Stimulated activated CD4-positive, alpha-beta T cell treated with anti-CD3 and anti-CD28 coated beads, Interleukin-4, amount 100 ng/mL, for 48 hours (primary cell): ENCODE data around the gene MEIOB.

Experiments used
- DNase-seq, 2 donors: peaks; one replicate each; pipeline ENCODE4 v3.0.0-alpha.2; 2020; ENCODE audit warnings: low read depth in 2 of 2

The MEIOB gene

DNA sequence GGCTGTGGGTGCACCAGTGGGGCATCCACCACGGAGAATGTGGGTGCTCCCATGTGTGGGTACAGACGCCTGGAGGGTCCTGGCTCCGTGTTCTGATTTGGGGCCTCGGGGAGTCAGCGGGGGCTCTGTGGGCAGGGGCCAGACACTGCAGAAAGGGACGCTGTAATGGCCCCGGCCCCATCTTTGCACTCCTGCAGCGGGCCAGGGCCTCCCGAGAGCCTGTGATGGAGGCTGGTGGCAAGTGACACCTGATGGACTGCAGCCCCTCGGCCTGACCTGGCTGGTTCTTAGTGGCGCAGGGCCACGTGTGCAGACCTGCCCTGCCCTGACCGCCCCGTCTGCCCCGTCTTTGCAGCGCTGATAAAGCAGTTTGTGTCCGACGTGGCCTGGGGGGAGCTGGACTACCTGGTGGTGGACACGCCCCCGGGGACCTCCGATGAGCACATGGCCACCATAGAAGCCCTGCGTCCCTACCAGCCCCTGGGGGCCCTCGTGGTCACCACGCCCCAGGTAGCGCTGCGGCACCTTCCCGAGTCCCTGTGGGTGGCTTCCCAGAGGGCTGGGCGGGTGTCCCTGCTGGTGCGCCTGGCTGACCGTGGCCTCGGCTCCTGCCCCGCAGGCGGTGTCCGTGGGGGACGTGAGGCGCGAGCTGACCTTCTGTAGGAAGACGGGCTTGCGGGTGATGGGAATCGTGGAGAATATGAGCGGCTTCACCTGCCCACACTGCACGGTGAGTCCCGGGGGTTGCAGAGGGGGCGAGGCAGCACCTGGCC, 84.5 kb downstream of the MEIOB start:
- DNase-seq = no peak

DNA sequence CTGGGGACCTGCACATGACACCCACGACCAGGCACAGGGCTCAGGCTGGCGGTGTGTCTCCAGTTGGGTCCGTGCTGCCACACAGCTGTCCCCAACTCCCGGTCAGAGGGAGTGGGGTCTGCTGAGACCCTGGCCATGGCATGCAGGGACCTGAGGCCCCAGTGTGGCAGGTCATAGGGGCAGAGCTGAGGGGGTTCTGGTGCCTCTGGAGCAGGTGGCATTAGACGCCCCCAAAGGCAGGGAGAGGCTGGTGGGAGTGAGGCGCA, 85.0 kb downstream of the MEIOB start:
- no peak for DNase-seq

DNA sequence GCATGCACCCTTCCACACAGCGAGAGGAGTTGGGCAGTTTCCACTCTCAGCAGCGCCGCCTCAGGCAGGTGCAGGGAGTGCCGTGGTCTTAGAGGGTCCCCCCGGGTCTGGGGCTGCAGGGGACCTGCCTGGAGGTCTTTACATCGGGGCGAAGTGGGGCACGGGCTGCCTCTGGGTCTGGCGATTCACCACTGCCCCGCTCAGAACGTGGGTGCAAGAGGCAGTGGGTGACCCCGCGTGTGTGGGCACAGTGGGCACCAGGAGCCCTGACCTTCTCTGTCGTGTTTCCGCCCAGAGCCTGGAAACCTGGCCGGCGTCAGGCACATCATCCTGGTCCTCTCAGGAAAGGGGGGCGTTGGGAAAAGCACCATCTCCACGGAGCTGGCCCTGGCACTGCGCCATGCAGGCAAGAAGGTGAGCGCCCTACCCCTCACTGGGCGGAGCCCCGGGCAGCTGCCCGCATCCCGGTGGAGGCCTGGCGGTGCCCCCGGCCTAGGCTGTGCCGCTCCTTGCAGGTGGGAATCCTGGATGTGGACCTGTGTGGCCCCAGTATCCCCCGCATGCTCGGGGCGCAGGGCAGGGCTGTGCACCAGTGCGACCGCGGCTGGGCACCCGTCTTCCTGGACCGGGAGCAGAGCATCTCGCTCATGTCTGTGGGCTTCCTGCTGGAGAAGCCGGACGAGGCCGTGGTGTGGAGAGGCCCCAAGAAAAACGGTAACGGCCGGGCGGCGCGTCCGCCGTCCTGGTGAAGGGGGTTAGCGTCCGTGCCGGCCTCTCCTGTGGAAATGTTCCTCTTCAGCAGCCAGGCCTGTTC, 85.5 kb downstream of the MEIOB start:
- no peak for DNase-seq

DNA sequence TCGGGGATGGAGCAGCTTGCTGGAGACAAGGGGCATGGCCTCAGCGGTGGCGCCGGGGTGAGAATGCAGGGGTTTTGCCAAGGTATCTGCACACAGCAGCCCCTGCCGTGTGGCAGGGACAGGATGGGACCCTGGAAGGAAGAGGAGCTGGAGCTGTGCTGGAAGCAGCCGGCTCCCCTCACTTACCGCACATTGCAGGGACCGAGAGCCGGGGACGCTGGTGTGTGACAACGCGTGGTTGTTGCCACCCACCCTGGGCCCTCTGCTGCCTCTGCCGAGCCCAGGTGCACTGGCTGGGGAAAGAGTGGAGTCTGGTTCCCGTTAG, 86.2 kb downstream of the MEIOB start:
- DNase-seq = no peak

DNA sequence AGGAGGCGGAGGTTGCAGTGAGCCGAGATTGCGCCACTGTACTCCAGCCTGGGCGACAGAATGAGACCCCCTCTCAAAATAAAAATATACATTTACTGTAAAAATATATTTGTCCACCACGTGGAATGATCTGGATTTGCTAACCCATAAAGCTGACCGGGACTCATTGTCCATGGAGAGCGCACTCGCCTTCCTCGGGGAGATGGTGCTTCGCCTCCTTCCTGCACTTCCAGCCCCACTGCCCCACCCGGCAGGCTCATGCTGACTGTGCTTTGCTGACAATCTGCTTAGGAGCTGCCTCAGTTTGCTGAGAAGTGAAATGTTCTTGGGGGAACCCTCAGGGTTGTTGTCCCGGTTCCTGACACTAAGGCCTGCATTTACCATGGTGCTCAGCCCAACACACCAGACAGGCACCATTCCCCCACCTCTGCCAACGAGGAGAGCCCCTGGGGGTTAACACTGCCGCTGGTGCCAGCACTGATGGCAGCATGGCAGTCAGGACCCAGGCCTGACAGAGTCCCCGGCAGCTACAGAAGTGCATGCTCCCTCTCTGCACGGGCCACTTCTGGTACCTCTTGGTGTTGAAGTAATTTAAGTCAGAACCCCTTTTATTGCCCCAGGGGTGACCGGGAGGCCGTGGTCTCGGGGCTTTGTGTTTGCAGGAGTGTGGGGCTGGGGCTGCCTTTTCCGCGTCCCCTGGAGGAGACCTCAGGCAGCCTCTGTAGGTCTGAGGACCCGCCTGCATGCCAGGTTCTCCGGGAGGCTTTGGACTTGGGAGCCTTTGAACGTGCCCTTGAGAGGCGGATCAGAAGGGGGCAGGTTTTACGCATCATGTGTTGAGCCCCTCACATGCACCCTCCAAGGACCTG, 86.8 kb downstream of the MEIOB start:
- no peak for DNase-seq
